ENCODE data around the gene FMC1. TPM values are rescaled to one million over a fixed set of nuclear protein-coding genes. Genes with fewer than 3 reads are reported as not detected.

Gene FMC1
- total RNA-seq (10 to 100 TPM; 10.7 to 12.2 TPM), polyA plus RNA-seq (46.4 TPM)

- Mint-ChIP-seq H3K9me3 (peaks cover 0 to 12% (median 6%) of the 10 kb centered on the region in 5 donors), H3K4me3 (peak within 1 kb of the TSS; percentile 91 to 100 (median 98)), H3K36me3 (peaks cover 0 to 25% (median 0%) of the 10 kb centered on the region in 3 donors), H3K4me1 (peaks cover 25 to 45% (median 43%) of the 10 kb centered on the region in 3 donors), H3K27ac (peak within 1 kb of the TSS; percentile 99 to 100 (median 100)), H3K27me3 (peaks cover 5 to 16% of the 10 kb centered on the region in 2 donors)
- peak within 1 kb of the TSS; percentile 100 for H3K27ac ChIP-seq (ENCODE audit: low read depth, low read length)
- peaks cover 6% of the 10 kb centered on the region for H3K9me3 ChIP-seq (ENCODE audit: low read length)
- peaks cover 24% of the 10 kb centered on the region for H3K4me1 ChIP-seq (ENCODE audit: insufficient read depth, low read length)
- ChIA-PET CTCF (no interaction called here), POLR2A (interaction anchor here (0.6 to 2.6 kb wide), 3 partner anchors 19 to 244 kb away, joined by 3 to 67 read pairs (median 3); partner anchors contain the start of gene LUC7L2)
- no peaks in the 10 kb centered on the region for H3K36me3 ChIP-seq (ENCODE audit: insufficient read depth, low read length)
- no peaks in the 10 kb centered on the region for H3K27me3 ChIP-seq (ENCODE audit: insufficient read depth, low read length, poor library complexity, severe bottlenecking)
- H3K4me3 ChIP-seq (ENCODE audit: low read length) = peak within 1 kb of the TSS; percentile 97
- peak; percentile 74 to 89 (median 85) for DNase-seq
Measured at GRCh38 chr7:139341058-139341775, at the start of gene FMC1. TSS of gene FMC1 (plus strand) at chr7:139341337. CDS start at chr7:139341385, 48 bp downstream.

GRCh38 chr7:139292821-139293220 is 48.3 kb upstream of the FMC1 start:
- no peak for DNase-seq
- Histone ChIP-seq H3K4me1 (ENCODE audit: insufficient read depth, low read length) (no peaks in the 10 kb centered on the region), H3K4me3 (ENCODE audit: low read length) (no peak overlapping the region), H3K36me3 (ENCODE audit: insufficient read depth, low read length) (no peaks in the 10 kb centered on the region), H3K27ac (ENCODE audit: low read depth, low read length) (no peak overlapping the region), H3K9me3 (ENCODE audit: low read length) (no peaks in the 10 kb centered on the region), H3K27me3 (ENCODE audit: insufficient read depth, low read length, poor library complexity, severe bottlenecking) (no peaks in the 10 kb centered on the region)
- peaks cover 7 to 56% (median 16%) of the 10 kb centered on the region in 3 donors for H3K36me3 Mint-ChIP-seq
- no peaks in the 10 kb centered on the region for H3K9me3 Mint-ChIP-seq
- no peaks in the 10 kb centered on the region for H3K4me1 Mint-ChIP-seq
- H3K4me3 Mint-ChIP-seq = no peak overlapping the region
- peak overlapping the region in 1 of 8 donors; percentile 48 for H3K27ac Mint-ChIP-seq
- no peaks in the 10 kb centered on the region for H3K27me3 Mint-ChIP-seq
- POLR2A ChIA-PET = no interaction called here
- CTCF ChIA-PET = no interaction called here

GRCh38 chr7:139293534-139293933 is 47.6 kb upstream of the FMC1 start:
- Mint-ChIP-seq H3K4me1 (no peaks in the 10 kb centered on the region), H3K27ac (no peak overlapping the region), H3K27me3 (no peaks in the 10 kb centered on the region), H3K4me3 (no peak overlapping the region), H3K36me3 (peaks cover 5 to 54% (median 19%) of the 10 kb centered on the region in 3 donors), H3K9me3 (no peaks in the 10 kb centered on the region)
- POLR2A ChIA-PET = no interaction called here
- no peaks in the 10 kb centered on the region for H3K36me3 ChIP-seq (ENCODE audit: insufficient read depth, low read length)
- H3K9me3 ChIP-seq (ENCODE audit: low read length) = no peaks in the 10 kb centered on the region
- CTCF ChIA-PET = no interaction called here
- H3K4me1 ChIP-seq (ENCODE audit: insufficient read depth, low read length) = no peaks in the 10 kb centered on the region
- no peaks in the 10 kb centered on the region for H3K27me3 ChIP-seq (ENCODE audit: insufficient read depth, low read length, poor library complexity, severe bottlenecking)
- no peak overlapping the region for H3K4me3 ChIP-seq (ENCODE audit: low read length)
- DNase-seq = no peak
- H3K27ac ChIP-seq (ENCODE audit: low read depth, low read length) = no peak overlapping the region

GRCh38 chr7:139294241-139294640 is 46.9 kb upstream of the FMC1 start:
- H3K27ac ChIP-seq (ENCODE audit: low read depth, low read length) = no peak overlapping the region
- H3K9me3 ChIP-seq (ENCODE audit: low read length) = no peaks in the 10 kb centered on the region
- Mint-ChIP-seq H3K36me3 (peaks cover 5 to 61% (median 19%) of the 10 kb centered on the region in 3 donors), H3K27me3 (no peaks in the 10 kb centered on the region), H3K27ac (no peak overlapping the region), H3K4me3 (no peak overlapping the region), H3K9me3 (no peaks in the 10 kb centered on the region), H3K4me1 (no peaks in the 10 kb centered on the region)
- no peaks in the 10 kb centered on the region for H3K27me3 ChIP-seq (ENCODE audit: insufficient read depth, low read length, poor library complexity, severe bottlenecking)
- no peaks in the 10 kb centered on the region for H3K4me1 ChIP-seq (ENCODE audit: insufficient read depth, low read length)
- CTCF ChIA-PET = interaction anchor here (0.7 kb wide), 1 partner anchor 9 kb away, joined by 3 read pairs; no protein-coding TSS in a partner anchor
- no peak for DNase-seq
- no peak overlapping the region for H3K4me3 ChIP-seq (ENCODE audit: low read length)
- POLR2A ChIA-PET = no interaction called here
- no peaks in the 10 kb centered on the region for H3K36me3 ChIP-seq (ENCODE audit: insufficient read depth, low read length)

GRCh38 chr7:139294951-139295575 is 46.1 kb upstream of the FMC1 start:
- Mint-ChIP-seq H3K36me3 (peaks cover 5 to 67% (median 19%) of the 10 kb centered on the region in 3 donors), H3K4me1 (no peaks in the 10 kb centered on the region), H3K27ac (peak overlapping the region in 1 of 8 donors; percentile 7), H3K27me3 (no peaks in the 10 kb centered on the region), H3K4me3 (no peak overlapping the region), H3K9me3 (no peaks in the 10 kb centered on the region)
- Histone ChIP-seq H3K4me3 (ENCODE audit: low read length) (no peak overlapping the region), H3K36me3 (ENCODE audit: insufficient read depth, low read length) (no peaks in the 10 kb centered on the region), H3K27ac (ENCODE audit: low read depth, low read length) (no peak overlapping the region), H3K27me3 (ENCODE audit: insufficient read depth, low read length, poor library complexity, severe bottlenecking) (no peaks in the 10 kb centered on the region), H3K9me3 (ENCODE audit: low read length) (no peaks in the 10 kb centered on the region), H3K4me1 (ENCODE audit: insufficient read depth, low read length) (no peaks in the 10 kb centered on the region)
- no peak for DNase-seq
- ChIA-PET CTCF (interaction anchor here (0.7 kb wide), 1 partner anchor 10 kb away, joined by 3 read pairs; no protein-coding TSS in a partner anchor), POLR2A (interaction anchor here (0.6 kb wide), 1 partner anchor 206 kb away, joined by 3 read pairs; no protein-coding TSS in a partner anchor)

- no peak overlapping the region for H3K27ac Mint-ChIP-seq
- no peaks in the 10 kb centered on the region for H3K36me3 ChIP-seq (ENCODE audit: insufficient read depth, low read length)
Measured at GRCh38 chr7:139297795-139298194, 43.3 kb upstream of the FMC1 start.

GRCh38 chr7:139299296-139299695 is 41.8 kb upstream of the FMC1 start:
- DNase-seq = no peak
- Mint-ChIP-seq H3K9me3 (no peaks in the 10 kb centered on the region), H3K4me3 (no peak overlapping the region), H3K36me3 (peaks cover 5 to 64% (median 15%) of the 10 kb centered on the region in 3 donors), H3K4me1 (no peaks in the 10 kb centered on the region), H3K27ac (no peak overlapping the region), H3K27me3 (no peaks in the 10 kb centered on the region)
- Histone ChIP-seq H3K9me3 (ENCODE audit: low read length) (no peaks in the 10 kb centered on the region), H3K4me3 (ENCODE audit: low read length) (no peak overlapping the region), H3K4me1 (ENCODE audit: insufficient read depth, low read length) (no peaks in the 10 kb centered on the region), H3K27ac (ENCODE audit: low read depth, low read length) (no peak overlapping the region), H3K27me3 (ENCODE audit: insufficient read depth, low read length, poor library complexity, severe bottlenecking) (no peaks in the 10 kb centered on the region), H3K36me3 (ENCODE audit: insufficient read depth, low read length) (no peaks in the 10 kb centered on the region)
- CTCF ChIA-PET = no interaction called here
- POLR2A ChIA-PET = no interaction called here

More at GRCh38 chr7:139297795-139298194, 43.3 kb upstream of the FMC1 start:
- DNase-seq = no peak
- H3K27me3 ChIP-seq (ENCODE audit: insufficient read depth, low read length, poor library complexity, severe bottlenecking) = no peaks in the 10 kb centered on the region
- Mint-ChIP-seq H3K4me3 (no peak overlapping the region), H3K36me3 (peaks cover 5 to 70% (median 19%) of the 10 kb centered on the region in 3 donors), H3K4me1 (no peaks in the 10 kb centered on the region), H3K27me3 (no peaks in the 10 kb centered on the region), H3K9me3 (no peaks in the 10 kb centered on the region)
- POLR2A ChIA-PET = no interaction called here
- no peaks in the 10 kb centered on the region for H3K9me3 ChIP-seq (ENCODE audit: low read length)
- CTCF ChIA-PET = no interaction called here
- no peaks in the 10 kb centered on the region for H3K4me1 ChIP-seq (ENCODE audit: insufficient read depth, low read length)
- no peak overlapping the region for H3K4me3 ChIP-seq (ENCODE audit: low read length)
- no peak overlapping the region for H3K27ac ChIP-seq (ENCODE audit: low read depth, low read length)

GRCh38 chr7:139300390-139300789 is 40.7 kb upstream of the FMC1 start:
- no peak overlapping the region for H3K27ac Mint-ChIP-seq
- POLR2A ChIA-PET = no interaction called here
- no peaks in the 10 kb centered on the region for H3K36me3 ChIP-seq (ENCODE audit: insufficient read depth, low read length)
- CTCF ChIA-PET = no interaction called here
- H3K4me1 Mint-ChIP-seq = no peaks in the 10 kb centered on the region
- no peak overlapping the region for H3K27ac ChIP-seq (ENCODE audit: low read depth, low read length)
- no peaks in the 10 kb centered on the region for H3K27me3 Mint-ChIP-seq
- no peaks in the 10 kb centered on the region for H3K9me3 ChIP-seq (ENCODE audit: low read length)
- H3K4me3 ChIP-seq (ENCODE audit: low read length) = no peak overlapping the region
- no peaks in the 10 kb centered on the region for H3K9me3 Mint-ChIP-seq
- H3K4me3 Mint-ChIP-seq = no peak overlapping the region
- H3K36me3 Mint-ChIP-seq = peaks cover 5 to 59% (median 15%) of the 10 kb centered on the region in 3 donors
- no peak for DNase-seq
- no peaks in the 10 kb centered on the region for H3K4me1 ChIP-seq (ENCODE audit: insufficient read depth, low read length)
- H3K27me3 ChIP-seq (ENCODE audit: insufficient read depth, low read length, poor library complexity, severe bottlenecking) = no peaks in the 10 kb centered on the region

Measured in CD8-positive, alpha-beta memory T cell (primary cell).